ENCODE measurements around the gene PAX3. TPM values are rescaled to one million over a fixed set of nuclear protein-coding genes. Genes with fewer than 3 reads are reported as not detected.

PAX3 gene
- total RNA-seq, 1 experiment from 2014 or later = not detected

DNA sequence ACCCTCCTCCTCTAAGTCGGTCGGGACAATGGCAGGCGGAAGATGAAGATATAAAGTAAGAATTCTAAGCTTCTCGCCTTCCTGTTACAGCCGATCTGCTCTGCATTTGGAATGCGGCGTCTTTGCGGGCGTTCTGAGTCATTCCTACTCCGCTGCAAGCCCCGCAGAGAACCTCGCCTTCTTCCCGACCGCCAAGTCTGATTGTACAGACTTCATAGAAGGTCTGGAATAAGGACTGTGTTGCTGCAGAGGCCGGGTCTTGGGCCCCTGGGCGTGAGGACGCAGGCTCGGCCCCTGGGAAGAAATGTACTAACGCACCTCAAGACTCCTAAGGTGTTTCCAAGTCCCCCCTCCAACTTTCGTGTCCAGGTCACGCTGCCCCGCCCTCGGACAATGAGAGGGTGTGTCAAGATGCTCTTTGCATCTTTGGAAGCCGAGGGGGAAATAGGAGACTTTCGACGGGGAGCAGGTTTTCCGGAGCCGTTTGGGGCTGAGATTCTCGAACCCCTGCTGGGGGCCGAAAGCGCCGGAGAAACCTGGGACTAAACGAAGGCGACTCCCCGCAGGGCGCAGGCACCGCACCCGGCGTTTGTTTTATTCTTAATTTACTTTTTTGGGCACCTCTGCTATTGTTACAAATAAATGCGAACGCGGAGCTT is 12.7 kb upstream of the PAX3 start:
- ATAC-seq (peak; percentile 6; the same call in 1 of the 2 replicates), DNase-seq (ENCODE audit: low spot score) (no peak)
- Mint-ChIP-seq H3K4me1 (peaks cover 44% of the 10 kb centered on the region), H3K9me3 (no peaks in the 10 kb centered on the region), H3K4me3 (peak overlapping the region; percentile 48), H3K36me3 (no peaks in the 10 kb centered on the region), H3K27ac (no peak overlapping the region), H3K27me3 (ENCODE audit: low read depth) (peaks cover 100% of the 10 kb centered on the region)
- TF ChIP-seq ZNF138 (CRISPR knock-in tag; conservative IDR thresholded peaks at IDR 0.05) = no peak
- no peak for TF ChIP-seq MXD4 (CRISPR knock-in tag; IDR thresholded peaks at IDR 0.05; ENCODE audit: borderline replicate concordance)
- no peak for TF ChIP-seq ZBTB21 (CRISPR knock-in tag; IDR thresholded peaks at IDR 0.05; ENCODE audit: borderline replicate concordance)
- TF ChIP-seq, protein P1, sequence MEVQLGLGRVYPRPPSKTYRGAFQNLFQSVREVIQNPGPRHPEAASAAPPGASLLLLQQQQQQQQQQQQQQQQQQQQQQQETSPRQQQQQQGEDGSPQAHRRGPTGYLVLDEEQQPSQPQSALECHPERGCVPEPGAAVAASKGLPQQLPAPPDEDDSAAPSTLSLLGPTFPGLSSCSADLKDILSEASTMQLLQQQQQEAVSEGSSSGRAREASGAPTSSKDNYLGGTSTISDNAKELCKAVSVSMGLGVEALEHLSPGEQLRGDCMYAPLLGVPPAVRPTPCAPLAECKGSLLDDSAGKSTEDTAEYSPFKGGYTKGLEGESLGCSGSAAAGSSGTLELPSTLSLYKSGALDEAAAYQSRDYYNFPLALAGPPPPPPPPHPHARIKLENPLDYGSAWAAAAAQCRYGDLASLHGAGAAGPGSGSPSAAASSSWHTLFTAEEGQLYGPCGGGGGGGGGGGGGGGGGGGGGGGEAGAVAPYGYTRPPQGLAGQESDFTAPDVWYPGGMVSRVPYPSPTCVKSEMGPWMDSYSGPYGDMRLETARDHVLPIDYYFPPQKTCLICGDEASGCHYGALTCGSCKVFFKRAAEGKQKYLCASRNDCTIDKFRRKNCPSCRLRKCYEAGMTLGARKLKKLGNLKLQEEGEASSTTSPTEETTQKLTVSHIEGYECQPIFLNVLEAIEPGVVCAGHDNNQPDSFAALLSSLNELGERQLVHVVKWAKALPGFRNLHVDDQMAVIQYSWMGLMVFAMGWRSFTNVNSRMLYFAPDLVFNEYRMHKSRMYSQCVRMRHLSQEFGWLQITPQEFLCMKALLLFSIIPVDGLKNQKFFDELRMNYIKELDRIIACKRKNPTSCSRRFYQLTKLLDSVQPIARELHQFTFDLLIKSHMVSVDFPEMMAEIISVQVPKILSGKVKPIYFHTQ (CRISPR knock-in tag; IDR thresholded peaks at IDR 0.05) = no peak
- TF ChIP-seq, protein P2, sequence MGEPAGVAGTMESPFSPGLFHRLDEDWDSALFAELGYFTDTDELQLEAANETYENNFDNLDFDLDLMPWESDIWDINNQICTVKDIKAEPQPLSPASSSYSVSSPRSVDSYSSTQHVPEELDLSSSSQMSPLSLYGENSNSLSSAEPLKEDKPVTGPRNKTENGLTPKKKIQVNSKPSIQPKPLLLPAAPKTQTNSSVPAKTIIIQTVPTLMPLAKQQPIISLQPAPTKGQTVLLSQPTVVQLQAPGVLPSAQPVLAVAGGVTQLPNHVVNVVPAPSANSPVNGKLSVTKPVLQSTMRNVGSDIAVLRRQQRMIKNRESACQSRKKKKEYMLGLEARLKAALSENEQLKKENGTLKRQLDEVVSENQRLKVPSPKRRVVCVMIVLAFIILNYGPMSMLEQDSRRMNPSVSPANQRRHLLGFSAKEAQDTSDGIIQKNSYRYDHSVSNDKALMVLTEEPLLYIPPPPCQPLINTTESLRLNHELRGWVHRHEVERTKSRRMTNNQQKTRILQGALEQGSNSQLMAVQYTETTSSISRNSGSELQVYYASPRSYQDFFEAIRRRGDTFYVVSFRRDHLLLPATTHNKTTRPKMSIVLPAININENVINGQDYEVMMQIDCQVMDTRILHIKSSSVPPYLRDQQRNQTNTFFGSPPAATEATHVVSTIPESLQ (CRISPR knock-in tag; IDR thresholded peaks at IDR 0.05) = no peak
- no peak for TF ChIP-seq ESRRA (CRISPR knock-in tag; IDR thresholded peaks at IDR 0.05; ENCODE audit: borderline replicate concordance)
- TF ChIP-seq, protein P3, sequence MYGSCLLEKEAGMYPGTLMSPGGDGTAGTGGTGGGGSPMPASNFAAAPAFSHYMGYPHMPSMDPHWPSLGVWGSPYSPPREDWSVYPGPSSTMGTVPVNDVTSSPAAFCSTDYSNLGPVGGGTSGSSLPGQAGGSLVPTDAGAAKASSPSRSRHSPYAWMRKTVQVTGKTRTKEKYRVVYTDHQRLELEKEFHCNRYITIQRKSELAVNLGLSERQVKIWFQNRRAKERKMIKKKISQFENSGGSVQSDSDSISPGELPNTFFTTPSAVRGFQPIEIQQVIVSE (CRISPR knock-in tag; IDR thresholded peaks at IDR 0.05; ENCODE audit: borderline replicate concordance) = no peak
- no peak for TF ChIP-seq JAZF1 (CRISPR knock-in tag; IDR thresholded peaks at IDR 0.05)
- no peak for TF ChIP-seq GABPB1 (CRISPR knock-in tag; IDR thresholded peaks at IDR 0.05)
- no peak for TF ChIP-seq ZNF532 (CRISPR knock-in tag; IDR thresholded peaks at IDR 0.05; ENCODE audit: borderline replicate concordance)
- no peak for TF ChIP-seq GTF2I (CRISPR knock-in tag; conservative IDR thresholded peaks at IDR 0.05)
- TF ChIP-seq NFE2L1 (CRISPR knock-in tag; IDR thresholded peaks at IDR 0.05) = no peak
- no peak for TF ChIP-seq MYBL2 (CRISPR knock-in tag; IDR thresholded peaks at IDR 0.05)
- TF ChIP-seq NFYB (CRISPR knock-in tag; conservative IDR thresholded peaks at IDR 0.05; ENCODE audit: low read depth) = no peak
- no peak for TF ChIP-seq ATF1 (CRISPR knock-in tag; IDR thresholded peaks at IDR 0.05)
- TF ChIP-seq KAT7 (CRISPR knock-in tag; IDR thresholded peaks at IDR 0.05; ENCODE audit: borderline replicate concordance) = no peak
- CTCF ChIA-PET = interaction anchor here (1.0 to 1.4 kb wide), 3 partner anchors 251 to 272 kb away, joined by 3 to 4 read pairs (median 4); no protein-coding TSS in a partner anchor
- POLR2A ChIA-PET = no interaction called here

Measured in WTC11 (cell line).